Measurements from ENCODE around the gene ZNF217. TPM values are rescaled to one million over a fixed set of nuclear protein-coding genes. Genes with fewer than 3 reads are reported as not detected.
"Not testable (repeated sequence)": the region's sequence is repeated elsewhere in the genome, so short reads cannot be mapped to it uniquely, and the experiment has no call there.

ZNF217 gene
- total RNA-seq, 2 experiments from 2014 or later, result 56.3 to 57.5 TPM

DNA sequence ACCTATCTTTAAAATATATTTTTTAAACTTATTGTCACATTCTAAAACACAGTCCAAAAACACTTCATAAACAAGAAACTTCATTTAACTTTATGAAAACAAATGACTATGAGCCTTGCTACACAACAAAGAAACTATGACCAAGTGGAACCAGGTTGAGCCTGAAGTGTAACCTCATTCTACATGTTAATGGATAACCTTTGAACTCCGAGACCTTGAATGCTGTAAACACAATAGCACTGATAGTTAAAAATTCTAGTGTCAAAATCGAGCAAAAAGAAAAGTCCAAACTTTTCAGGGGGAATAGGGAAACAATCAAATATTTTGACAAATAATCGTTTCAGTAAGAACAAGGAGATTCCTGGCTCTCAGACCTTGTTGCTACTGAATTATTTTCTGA lies 2.1 kb upstream of the ZNF217 start:
- not testable (repeated sequence) for H3K27me3 Mint-ChIP-seq, H3K9me3 Mint-ChIP-seq, H3K36me3 Mint-ChIP-seq
- Mint-ChIP-seq H3K4me1 (ENCODE audit: low read depth) (peaks cover 46% of the 10 kb centered on the region), H3K27ac (peak overlapping the region; percentile 79), H3K4me3 (peak overlapping the region; percentile 69)
- intact Hi-C loops (cut with micrococcal nuclease), result loop anchor here (2.0 to 10.0 kb wide), 6 partner anchors 13 to 609 kb away; partner anchors contain the start of gene PFDN4
- peak; percentile 1 for DNase-seq
- POLR2A ChIA-PET, result interaction anchor here (1.1 kb wide), 1 partner anchor 27 kb away, joined by 3 read pairs; no protein-coding TSS in a partner anchor
- CTCF ChIA-PET, result interaction anchor here (1.3 to 1.6 kb wide), 2 partner anchors 28 to 344 kb away, joined by 3 read pairs; no protein-coding TSS in a partner anchor

DNA sequence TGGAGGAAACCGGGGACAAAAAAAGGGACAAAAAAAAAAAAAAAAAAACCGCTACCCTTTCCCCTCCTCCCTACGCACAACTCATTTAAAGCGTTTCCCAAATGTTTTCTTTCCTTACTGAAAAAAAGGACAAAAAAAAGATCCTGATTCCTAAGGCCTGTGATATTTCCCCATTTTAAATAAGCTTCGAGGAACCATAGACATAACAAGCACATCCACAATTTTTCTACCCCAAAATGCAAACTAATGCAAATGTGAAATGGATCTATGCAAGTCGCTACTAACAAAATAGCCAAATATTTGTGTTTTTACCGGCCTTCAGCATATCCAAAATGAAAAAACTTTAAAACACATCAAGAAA lies 1.4 kb upstream of the ZNF217 start:
- no peak for DNase-seq
- ChIA-PET CTCF (interaction anchor here (0.6 kb wide), 1 partner anchor 91 kb away, joined by 3 read pairs; no protein-coding TSS in a partner anchor), POLR2A (interaction anchor here (1.2 to 2.2 kb wide), 3 partner anchors 13 to 14 kb away, joined by 3 to 17 read pairs (median 7); no protein-coding TSS in a partner anchor)
- intact Hi-C loops (cut with micrococcal nuclease), result loop anchor here (2.0 to 10.0 kb wide), 5 partner anchors 14 to 610 kb away; partner anchors contain the start of gene PFDN4
- Mint-ChIP-seq H3K27ac (peak overlapping the region; percentile 94), H3K9me3 (no peaks in the 10 kb centered on the region), H3K27me3 (no peaks in the 10 kb centered on the region), H3K36me3 (peaks cover 11% of the 10 kb centered on the region), H3K4me3 (peak overlapping the region; percentile 82), H3K4me1 (ENCODE audit: low read depth) (peaks cover 48% of the 10 kb centered on the region)

DNA sequence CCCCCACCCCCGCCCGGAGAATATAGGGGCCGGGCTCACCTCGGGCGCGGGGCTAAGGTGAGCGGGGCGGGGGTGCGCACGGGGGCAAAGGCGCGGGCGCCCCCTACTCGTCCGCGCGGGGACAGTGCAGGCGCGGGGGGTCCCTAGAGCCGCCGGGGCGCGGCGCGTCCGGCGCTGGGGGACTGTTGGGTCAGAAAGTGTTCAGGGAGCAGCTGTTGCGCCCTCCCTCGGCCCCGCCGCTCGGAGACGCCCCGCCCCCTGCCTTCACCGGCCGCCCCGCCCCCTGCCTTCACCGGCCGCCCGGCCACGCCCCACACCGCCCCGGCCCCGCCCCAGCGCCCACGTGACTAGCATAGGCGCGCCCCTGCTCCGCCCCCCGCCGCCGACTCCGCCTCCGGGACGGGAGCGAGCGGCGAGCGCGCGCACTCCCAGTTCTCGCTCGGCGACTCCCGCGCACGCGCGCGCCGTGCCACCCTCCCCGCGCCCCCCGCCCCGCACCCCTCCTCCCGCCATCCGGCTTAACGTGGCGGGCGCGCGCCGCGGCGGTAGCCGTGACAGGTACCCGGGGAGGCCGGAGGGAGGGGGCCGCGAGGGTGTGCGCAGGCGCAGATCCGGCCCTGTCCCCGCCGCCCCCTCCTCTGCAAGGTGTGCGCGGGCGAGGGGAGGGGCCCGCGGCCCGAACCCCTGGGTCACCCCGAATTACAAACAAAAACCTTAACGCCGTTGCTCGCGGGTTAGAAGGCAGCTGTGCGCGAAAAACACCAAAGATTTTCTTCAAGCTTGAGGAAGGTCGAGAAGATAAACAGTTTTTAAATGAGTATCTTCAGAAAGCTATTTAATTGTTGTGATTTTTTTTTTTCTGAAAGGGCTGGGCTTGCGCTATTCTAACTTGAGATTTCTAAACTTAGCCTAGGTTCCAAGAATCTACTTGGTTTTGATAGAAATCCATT lies 704 bp upstream of the ZNF217 start:
- intact Hi-C loops (cut with micrococcal nuclease), result loop anchor here (1.0 to 10.0 kb wide), 6 partner anchors 14 to 610 kb away; partner anchors contain the start of gene PFDN4
- Mint-ChIP-seq H3K4me3 (peak overlapping the region; percentile 96), H3K27me3 (no peaks in the 10 kb centered on the region), H3K4me1 (ENCODE audit: low read depth) (peaks cover 46% of the 10 kb centered on the region), H3K36me3 (peaks cover 13% of the 10 kb centered on the region), H3K9me3 (no peaks in the 10 kb centered on the region), H3K27ac (peak overlapping the region; percentile 94)
- ChIA-PET POLR2A (interaction anchor here (0.5 to 2.2 kb wide), 7 partner anchors 12 to 1403 kb away, joined by 3 to 17 read pairs (median 5); partner anchors contain the start of gene ZFP64), CTCF (interaction anchor here (0.6 to 0.8 kb wide), 2 partner anchors 16 to 92 kb away, joined by 3 read pairs; no protein-coding TSS in a partner anchor)
- DNase-seq, result peak; percentile 96

DNA sequence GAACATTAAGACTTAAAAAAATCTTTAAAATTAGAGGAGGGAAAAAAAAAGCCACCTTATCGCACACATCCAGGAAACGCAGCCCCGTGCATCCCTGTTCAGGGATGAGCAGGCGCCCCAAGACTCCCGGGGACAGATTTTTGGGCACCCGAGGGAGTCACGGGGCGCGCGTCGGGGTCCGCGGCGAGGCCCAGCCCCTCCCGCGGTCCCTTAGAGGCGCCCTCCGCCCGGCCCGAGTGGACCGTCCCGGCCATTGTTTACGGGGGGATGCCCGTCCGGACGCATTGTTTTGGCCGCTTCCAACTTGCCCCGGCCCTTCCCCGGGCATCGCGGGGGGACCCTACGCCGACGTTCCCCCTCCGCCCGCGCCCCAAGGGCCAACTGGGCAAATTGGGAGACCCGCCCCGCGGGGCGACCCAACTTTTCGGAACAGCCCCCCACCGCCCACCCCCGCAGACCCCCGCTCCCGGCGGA lies 610 bp downstream of the ZNF217 start:
- H3K4me3 Mint-ChIP-seq, result peak overlapping the region; percentile 96
- CTCF ChIA-PET, result no interaction called here
- no peaks in the 10 kb centered on the region for H3K9me3 Mint-ChIP-seq
- no peaks in the 10 kb centered on the region for H3K27me3 Mint-ChIP-seq
- POLR2A ChIA-PET, result interaction anchor here (1.0 to 2.2 kb wide), 3 partner anchors 11 to 32 kb away, joined by 4 to 17 read pairs (median 5); no protein-coding TSS in a partner anchor
- peaks cover 36% of the 10 kb centered on the region for H3K4me1 Mint-ChIP-seq (ENCODE audit: low read depth)
- peaks cover 13% of the 10 kb centered on the region for H3K36me3 Mint-ChIP-seq
- DNase-seq, result peak; percentile 37
- intact Hi-C loops (cut with micrococcal nuclease), result loop anchor here (10.0 kb wide), 1 partner anchor 612 kb away; the partner anchor contains the start of gene PFDN4
- H3K27ac Mint-ChIP-seq, result peak overlapping the region; percentile 100

DNA sequence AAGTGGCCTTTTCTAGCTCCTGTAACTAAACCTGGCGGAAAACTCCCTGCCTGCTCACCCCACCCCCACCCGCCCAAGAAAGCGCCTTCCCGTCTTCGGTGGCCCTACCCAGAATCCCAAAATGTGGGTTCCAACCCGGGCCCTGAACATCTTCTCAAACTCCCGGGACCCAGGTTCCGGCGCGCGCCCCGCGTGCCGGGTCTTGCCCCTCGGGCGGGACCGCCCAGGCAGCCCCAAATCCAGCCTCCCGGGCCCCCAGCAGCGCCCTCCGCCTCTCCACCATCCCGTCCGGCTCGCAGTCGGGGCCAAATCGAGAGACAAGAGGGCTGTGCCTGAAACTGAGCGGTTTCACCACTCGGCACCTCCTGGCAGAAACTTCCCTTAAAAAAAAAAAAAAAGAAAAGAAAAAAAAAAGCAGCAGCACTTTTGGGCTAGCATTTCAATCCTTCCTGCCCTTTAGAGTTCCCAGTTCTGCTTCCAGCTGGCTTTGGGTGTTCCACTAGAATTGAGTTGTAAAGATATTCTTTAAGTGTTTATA lies 1.1 kb downstream of the ZNF217 start:
- not testable (repeated sequence) for H3K9me3 Mint-ChIP-seq, H3K27me3 Mint-ChIP-seq
- peak overlapping the region; percentile 100 for H3K27ac Mint-ChIP-seq
- peaks cover 13% of the 10 kb centered on the region for H3K36me3 Mint-ChIP-seq
- CTCF ChIA-PET, result interaction anchor here (1.1 kb wide), 1 partner anchor 13 kb away, joined by 6 read pairs; no protein-coding TSS in a partner anchor
- intact Hi-C loops (cut with micrococcal nuclease), result loop anchor here (10.0 kb wide), 1 partner anchor 612 kb away; the partner anchor contains the start of gene PFDN4
- POLR2A ChIA-PET, result interaction anchor here (0.6 to 2.0 kb wide), 4 partner anchors 10 to 352 kb away, joined by 3 to 13 read pairs (median 4); no protein-coding TSS in a partner anchor
- peaks cover 31% of the 10 kb centered on the region for H3K4me1 Mint-ChIP-seq (ENCODE audit: low read depth)
- H3K4me3 Mint-ChIP-seq, result peak overlapping the region; percentile 96
- DNase-seq, result peak; percentile 69

DNA sequence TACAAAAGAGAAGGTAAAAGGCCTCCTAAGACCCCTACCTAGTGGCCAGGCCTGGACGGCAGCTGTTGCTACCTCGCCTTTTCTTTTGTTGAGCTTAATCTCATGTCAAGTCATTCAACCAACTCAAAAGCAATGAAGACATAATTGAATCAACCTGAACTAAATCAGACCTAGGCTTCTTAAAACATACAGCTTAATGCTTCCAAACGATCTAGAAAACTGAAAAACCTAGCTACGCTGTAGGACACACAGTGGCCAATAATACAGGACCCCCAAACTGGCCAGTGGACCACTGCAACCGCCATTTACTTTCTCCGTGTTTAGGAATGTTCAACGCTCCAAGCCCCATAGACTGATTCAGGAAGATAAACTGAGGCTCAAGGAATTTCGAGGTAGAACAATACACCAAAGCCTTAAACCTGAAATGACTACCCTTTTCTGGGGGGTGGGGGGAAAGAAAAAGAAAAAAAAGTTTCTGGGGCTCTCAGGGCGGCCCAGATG lies 1.6 kb downstream of the ZNF217 start:
- H3K27ac Mint-ChIP-seq, result peak overlapping the region; percentile 100
- not testable (repeated sequence) for H3K27me3 Mint-ChIP-seq, H3K9me3 Mint-ChIP-seq, DNase-seq
- peaks cover 31% of the 10 kb centered on the region for H3K4me1 Mint-ChIP-seq (ENCODE audit: low read depth)
- peaks cover 13% of the 10 kb centered on the region for H3K36me3 Mint-ChIP-seq
- intact Hi-C loops (cut with micrococcal nuclease), result loop anchor here (1.0 to 10.0 kb wide), 2 partner anchors 10 to 613 kb away; partner anchors contain the start of gene PFDN4
- peak overlapping the region; percentile 96 for H3K4me3 Mint-ChIP-seq
- POLR2A ChIA-PET, result interaction anchor here (0.6 to 2.0 kb wide), 4 partner anchors 10 to 353 kb away, joined by 3 to 13 read pairs (median 4); no protein-coding TSS in a partner anchor
- CTCF ChIA-PET, result interaction anchor here (1.1 kb wide), 1 partner anchor 12 kb away, joined by 6 read pairs; no protein-coding TSS in a partner anchor

DNA sequence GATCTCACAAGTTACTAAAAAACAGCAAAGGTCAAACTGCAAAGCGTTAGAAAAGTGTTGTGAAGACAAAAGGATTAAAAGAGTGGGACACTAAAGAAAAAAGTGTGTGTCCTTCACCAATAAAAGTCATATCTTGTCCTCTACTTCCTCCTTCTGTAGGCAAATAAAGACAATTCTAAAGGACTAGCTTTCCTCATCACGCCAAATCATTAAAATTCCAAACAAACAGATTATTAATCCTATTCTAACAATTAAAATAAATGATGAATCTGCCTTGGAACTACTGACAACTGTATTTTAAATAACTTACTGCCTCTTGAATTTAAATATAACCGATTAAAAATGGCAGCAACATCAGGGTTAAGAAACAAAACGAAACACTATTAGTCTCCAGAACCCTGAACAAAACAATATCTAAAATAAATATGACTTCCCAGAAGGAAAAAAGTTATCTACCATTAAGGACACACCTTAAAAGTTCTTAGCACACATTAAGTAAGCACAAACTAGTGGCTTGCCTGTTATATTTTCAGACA lies 2.4 kb downstream of the ZNF217 start:
- Mint-ChIP-seq H3K27ac (peak overlapping the region; percentile 100), H3K4me3 (peak overlapping the region; percentile 96), H3K36me3 (peaks cover 15% of the 10 kb centered on the region), H3K4me1 (ENCODE audit: low read depth) (peaks cover 31% of the 10 kb centered on the region)
- POLR2A ChIA-PET, result interaction anchor here (1.0 to 2.0 kb wide), 3 partner anchors 9 to 19 kb away, joined by 4 to 13 read pairs (median 4); no protein-coding TSS in a partner anchor
- not testable (repeated sequence) for H3K9me3 Mint-ChIP-seq, H3K27me3 Mint-ChIP-seq, DNase-seq
- CTCF ChIA-PET, result interaction anchor here (1.1 kb wide), 1 partner anchor 12 kb away, joined by 6 read pairs; no protein-coding TSS in a partner anchor
- intact Hi-C loops (cut with micrococcal nuclease), result loop anchor here (1.0 to 10.0 kb wide), 2 partner anchors 9 to 614 kb away; partner anchors contain the start of gene PFDN4

DNA sequence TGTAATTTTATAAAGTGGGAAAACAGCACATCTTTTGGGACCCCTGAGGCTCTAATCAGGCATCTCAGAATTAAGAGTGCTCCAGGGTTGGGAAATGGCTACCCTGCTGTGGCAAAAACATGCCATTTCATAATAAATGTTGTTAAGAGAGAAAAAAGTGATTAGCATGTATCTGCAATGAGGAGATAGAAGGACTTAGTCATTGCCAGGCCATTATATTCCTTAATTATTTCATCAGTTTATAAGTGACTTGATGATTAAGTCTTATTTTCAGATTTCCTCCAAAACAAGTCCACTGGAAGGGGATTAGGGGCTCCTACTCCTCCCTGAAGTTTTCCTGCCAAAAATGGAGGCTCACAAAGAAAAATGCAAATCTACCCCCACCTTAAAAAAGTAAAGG lies 3.0 kb downstream of the ZNF217 start:
- H3K4me3 Mint-ChIP-seq, result peak overlapping the region; percentile 96
- H3K27ac Mint-ChIP-seq, result peak overlapping the region; percentile 100
- peaks cover 32% of the 10 kb centered on the region for H3K4me1 Mint-ChIP-seq (ENCODE audit: low read depth)

DNA sequence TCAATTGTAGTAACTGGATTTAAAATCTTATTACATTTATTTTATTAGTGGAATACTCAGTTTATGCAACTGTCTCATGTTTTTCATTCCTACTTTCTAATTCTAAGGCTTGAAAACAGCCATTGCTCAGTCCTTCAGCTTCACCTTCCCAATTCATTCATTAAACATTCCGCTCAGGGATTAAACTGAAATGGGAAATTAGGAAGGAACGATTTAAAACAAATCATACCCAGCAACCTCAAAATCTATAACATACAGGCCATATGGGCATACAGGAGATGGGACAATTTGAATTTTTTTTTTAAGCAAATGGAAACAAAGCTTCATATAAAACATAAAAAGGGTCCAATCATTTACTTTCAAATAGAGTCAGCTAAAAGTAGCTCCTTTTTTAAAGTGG lies 3.5 kb downstream of the ZNF217 start:
- DNase-seq, H3K27me3 Mint-ChIP-seq, CTCF ChIA-PET, H3K9me3 Mint-ChIP-seq: not testable (repeated sequence)
- H3K27ac Mint-ChIP-seq, result peak overlapping the region; percentile 100
- intact Hi-C loops (cut with micrococcal nuclease), result loop anchor here (10.0 kb wide), 1 partner anchor 615 kb away; the partner anchor contains the start of gene PFDN4
- POLR2A ChIA-PET, result interaction anchor here (0.7 kb wide), 1 partner anchor 149 kb away, joined by 4 read pairs; no protein-coding TSS in a partner anchor
- H3K4me3 Mint-ChIP-seq, result peak overlapping the region; percentile 96
- H3K4me1 Mint-ChIP-seq (ENCODE audit: low read depth), result peaks cover 36% of the 10 kb centered on the region
- peaks cover 17% of the 10 kb centered on the region for H3K36me3 Mint-ChIP-seq

More for the DNA sequence above, 3.0 kb downstream of the ZNF217 start:
- H3K27me3 Mint-ChIP-seq, DNase-seq, H3K9me3 Mint-ChIP-seq, CTCF ChIA-PET: not testable (repeated sequence)
- intact Hi-C loops (cut with micrococcal nuclease), result loop anchor here (1.0 to 10.0 kb wide), 2 partner anchors 8 to 614 kb away; partner anchors contain the start of gene PFDN4
- POLR2A ChIA-PET, result interaction anchor here (2.0 kb wide), 1 partner anchor 8 kb away, joined by 13 read pairs; no protein-coding TSS in a partner anchor
- H3K36me3 Mint-ChIP-seq, result peaks cover 15% of the 10 kb centered on the region

DNA sequence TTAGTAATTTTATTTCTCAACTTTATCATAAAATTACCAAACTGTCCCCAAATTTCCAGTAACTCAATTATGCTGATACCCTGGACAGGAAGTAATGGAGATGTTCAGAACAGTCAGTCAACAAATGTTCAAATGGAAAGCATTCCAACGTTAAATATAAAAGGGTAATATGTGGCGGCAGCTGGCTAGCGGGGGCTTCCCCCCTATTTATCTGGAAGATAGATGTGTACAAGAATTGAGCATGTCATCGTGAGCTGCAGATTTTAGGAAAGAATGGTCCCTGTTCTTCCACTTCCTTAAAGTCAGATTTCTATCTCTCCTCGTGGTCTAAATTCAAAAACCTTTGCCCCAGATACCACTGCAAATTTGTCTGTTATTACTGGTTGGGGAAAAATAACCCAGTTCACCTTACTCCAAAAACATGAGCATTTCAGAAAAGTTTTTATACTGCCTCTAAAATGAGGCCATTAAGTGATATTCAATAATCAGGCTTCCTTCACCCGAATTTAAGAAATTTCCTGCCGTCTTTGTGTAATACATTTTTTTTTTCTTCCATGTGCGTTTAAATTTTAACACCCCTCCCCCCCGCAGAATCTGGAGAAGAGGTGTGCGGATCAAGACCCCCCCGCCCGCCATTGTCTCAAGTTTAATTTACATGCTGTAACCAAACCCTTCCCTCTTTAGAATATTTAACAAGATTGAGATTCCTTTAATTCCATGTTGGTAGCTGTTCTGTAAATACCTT lies 4.1 kb downstream of the ZNF217 start:
- peak; percentile 37 for DNase-seq
- POLR2A ChIA-PET, result interaction anchor here (0.7 to 1.3 kb wide), 2 partner anchors 10 to 150 kb away, joined by 4 to 5 read pairs; no protein-coding TSS in a partner anchor

More for the DNA sequence above, 4.1 kb downstream of the ZNF217 start:
- H3K27me3 Mint-ChIP-seq, H3K9me3 Mint-ChIP-seq: not testable (repeated sequence)
- Mint-ChIP-seq H3K36me3 (peaks cover 17% of the 10 kb centered on the region), H3K4me1 (ENCODE audit: low read depth) (peaks cover 39% of the 10 kb centered on the region), H3K4me3 (peak overlapping the region; percentile 96), H3K27ac (peak overlapping the region; percentile 100)
- CTCF ChIA-PET, result interaction anchor here (1.0 kb wide), 1 partner anchor 326 kb away, joined by 5 read pairs; no protein-coding TSS in a partner anchor
- intact Hi-C loops (cut with micrococcal nuclease), result loop anchor here (5.0 to 10.0 kb wide), 2 partner anchors 615 to 617 kb away; partner anchors contain the start of genes PFDN4 and TSHZ2

Measured in activated CD4-positive, alpha-beta memory T cell treated with anti-CD3 and anti-CD28 coated beads for 36 hours (primary cell).